ENCODE measurements around the gene CNNM3.
A peak's percentile ranks its signal among the peaks of the same experiment; 100 is the strongest.
"Not testable (repeated sequence)": the region's sequence is repeated elsewhere in the genome, so short reads cannot be mapped to it uniquely, and the experiment has no call there.

Gene CNNM3

DNA sequence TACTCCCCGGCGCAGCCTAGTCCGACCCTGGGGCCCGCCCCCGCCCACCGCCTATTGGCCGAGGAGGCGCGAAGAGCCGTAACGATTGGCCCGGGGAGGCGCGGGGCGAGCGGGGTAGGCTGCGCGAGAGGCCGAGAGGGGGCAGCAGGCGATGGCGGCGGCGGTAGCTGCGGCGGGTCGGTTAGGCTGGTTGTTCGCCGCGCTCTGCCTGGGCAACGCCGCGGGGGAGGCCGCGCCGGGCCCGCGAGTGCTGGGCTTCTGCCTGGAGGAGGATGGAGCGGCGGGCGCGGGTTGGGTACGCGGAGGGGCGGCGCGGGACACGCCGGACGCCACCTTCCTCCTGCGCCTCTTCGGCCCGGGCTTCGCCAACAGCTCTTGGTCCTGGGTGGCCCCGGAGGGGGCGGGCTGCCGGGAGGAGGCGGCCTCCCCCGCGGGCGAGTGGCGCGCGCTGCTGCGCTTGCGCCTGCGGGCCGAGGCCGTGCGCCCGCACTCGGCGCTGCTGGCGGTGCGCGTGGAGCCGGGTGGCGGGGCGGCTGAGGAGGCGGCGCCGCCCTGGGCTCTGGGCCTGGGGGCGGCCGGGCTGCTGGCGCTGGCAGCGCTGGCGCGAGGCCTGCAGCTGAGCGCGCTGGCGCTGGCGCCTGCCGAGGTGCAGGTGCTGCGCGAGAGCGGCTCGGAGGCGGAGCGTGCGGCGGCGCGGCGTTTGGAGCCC lies at the start of gene CNNM3:
TSS of gene CNNM3 (plus strand) at position 142 of the 709 bp plus-strand sequence. CDS start at position 152, 10 bp downstream.
- DNase-seq = peak; percentile 86

DNA sequence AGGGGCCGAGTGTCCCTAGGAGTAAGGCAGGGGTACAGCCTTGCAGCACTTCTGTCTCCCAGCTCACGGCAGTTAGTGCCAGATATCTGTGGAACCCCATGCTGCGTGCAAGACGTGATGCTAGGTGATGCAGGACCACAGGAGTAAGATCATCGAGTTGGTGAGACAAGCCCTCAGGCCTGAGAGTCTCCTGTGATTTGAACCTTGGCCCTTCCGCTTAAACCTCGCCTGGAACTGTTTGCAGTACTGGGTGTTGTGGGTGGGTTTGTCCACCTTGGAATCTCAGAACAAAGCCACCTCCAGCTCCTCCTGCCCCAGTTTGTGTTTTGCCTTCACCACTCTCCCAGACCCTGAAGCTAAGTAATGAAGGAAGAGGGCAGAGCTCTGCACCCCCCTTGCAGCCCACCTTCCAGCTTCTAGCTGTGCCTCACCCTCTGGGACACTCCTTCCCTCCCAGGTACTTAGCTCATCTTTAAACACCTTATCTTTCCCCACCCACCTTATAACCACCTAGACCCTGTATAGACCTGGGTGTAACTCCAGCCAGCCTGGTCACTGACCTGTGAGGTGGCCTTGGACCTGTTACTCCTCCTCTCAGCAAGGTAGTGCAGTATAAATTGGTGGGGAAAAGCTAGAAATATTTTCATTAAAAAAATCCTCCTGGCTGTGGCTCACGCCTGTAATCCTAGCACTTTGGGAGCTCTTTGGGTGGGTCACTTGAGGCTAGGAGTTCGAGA lies 48.8 kb upstream of the CNNM3 start:
- DNase-seq = no peak

DNA sequence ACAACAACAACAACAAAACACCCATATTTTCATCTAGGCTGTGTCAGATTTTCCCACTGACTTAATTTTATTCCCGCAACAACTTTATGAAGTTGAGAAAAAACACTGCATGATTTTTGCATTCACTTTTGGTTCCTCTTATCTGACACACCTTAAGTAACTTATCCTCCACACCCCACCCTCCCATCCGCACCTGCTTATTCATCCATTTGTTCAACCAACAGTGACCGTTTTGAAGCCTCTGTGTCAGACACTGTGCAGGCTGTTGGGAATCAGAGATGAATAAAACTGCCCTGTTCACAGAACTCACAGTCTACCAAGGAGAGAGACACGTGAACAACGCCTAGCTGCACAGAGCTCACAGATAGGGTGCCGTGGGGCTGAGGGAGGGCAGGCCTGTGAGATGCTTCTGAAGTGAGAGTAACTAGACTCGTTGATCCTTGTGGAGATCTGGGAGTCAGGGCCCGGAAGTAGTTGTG lies 47.9 kb upstream of the CNNM3 start:
- DNase-seq = no peak

DNA sequence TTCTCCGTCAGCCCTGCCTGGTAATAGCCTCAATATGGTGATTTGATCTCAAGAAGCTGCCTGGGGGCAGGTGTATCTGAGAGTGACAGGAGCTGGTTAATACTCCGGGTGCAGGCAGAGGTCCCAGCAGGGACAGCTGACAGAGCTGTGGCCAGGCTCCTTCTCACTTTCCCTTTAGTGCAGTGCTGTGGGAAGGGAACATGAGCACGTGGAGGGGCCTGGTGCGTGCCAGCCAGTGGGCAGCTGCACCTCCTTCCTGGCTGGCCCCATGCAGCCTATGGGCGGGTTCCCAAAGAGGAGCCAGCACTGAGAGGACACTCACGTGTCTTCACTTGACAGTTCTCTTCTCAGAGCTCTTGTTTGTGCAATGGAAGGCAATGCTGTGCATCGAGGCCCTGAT lies 46.3 kb upstream of the CNNM3 start:
- no peak for DNase-seq

DNA sequence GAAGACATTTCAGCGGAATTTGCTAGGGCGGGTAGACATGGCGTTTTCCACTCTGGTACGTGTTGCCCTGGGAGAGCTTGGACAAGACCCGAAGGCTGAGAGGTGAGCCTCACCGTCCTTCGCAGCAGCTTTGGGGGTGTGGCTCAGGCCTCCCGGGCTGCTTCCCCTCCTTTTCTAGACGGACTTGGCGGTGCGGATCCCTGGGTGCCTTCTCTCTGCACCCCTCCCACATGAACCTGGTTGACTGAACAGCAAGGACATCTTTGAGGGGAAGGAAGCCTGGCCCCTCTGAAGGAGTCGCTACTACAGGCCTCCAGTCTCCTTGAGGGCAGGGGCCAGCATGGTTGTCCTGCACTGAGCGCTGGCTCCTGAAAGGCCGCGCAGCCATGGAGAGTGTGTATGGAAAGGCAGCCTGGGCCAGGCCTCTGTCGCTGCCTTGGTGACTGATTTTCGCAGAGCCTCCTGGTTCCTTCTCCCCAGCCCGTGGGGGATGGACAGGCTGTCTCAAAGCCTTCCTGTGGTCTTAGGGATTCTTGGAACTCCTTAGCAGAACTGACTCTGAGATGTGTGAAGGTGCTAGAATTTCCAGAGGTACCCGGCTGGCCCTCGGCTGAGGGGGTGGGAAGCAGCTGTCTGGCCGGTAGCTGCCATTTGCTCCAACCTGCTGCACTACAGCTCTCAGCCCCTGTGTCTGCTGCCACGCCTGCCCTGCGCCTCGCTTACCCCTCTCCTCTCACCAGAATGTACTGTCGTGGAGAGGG lies 45.4 kb upstream of the CNNM3 start:
- DNase-seq = no peak

DNA sequence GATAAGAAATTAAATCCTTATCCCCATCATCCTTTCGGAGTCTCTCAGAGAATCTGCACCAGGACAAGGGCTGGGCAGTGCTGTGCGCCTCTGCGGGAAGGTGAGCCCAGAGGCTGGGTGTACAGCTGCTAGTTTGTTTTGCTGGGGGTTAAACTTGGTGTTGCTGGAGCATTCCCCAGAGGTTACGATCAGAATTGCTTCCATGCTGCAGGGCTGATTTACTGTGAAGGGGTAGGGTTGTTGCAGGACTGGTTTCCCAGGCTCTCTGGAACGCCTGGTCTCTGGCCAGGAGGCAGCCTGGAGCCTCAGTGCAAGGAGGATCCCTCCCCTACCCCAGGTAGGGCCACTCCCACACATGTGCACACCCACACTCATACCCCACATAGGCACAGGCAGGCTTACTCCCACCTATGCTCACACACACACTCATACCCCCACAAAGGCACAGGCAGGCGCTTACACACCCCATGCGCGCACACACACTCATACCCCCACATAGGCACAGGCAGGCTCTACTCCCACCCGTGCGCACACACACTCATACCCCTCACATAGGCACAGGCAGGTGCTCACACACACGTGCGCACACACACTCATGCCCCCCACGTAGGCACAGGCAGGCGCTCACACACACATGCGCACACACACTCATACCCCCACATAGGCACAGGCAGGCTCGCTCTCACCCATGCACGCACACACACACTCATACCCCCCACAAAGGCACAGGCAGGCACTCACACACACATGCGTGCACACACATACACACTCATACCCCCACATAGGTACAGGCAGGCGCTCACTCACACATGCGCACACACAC lies 44.1 kb upstream of the CNNM3 start:
- peak; percentile 27 for DNase-seq

DNA sequence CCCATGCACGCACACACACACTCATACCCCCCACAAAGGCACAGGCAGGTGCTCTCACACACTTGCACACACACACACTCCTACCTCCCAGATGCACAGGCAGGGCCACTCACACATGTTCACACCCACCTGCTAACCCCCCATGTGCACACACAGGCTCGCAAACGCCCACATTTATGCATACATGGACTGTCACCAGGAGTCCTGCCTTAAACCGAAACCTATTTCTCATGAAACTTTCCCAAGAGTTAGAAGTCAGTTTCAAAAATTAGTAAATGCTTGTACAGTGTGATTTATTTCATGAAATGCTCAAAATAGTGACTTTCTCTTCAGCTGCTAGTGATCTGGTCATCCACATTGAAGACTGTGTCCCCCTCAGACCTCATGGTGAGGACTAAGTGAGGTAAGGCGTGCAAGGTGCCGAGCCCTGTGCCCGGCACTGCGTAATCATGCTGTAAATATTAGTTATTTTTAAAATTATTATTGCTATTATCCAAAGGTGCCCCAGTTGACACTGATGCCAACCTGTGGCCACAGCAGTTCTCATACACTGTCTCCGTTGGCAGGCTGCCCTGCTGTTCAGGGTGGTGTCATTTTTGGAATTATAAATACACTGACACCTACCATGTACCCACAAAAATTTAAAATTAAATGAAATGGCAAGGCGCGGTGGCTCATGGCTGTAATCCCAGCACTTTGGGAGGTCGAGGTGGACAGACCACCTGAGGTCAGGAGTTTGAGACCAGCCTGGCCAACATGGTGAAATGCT lies 43.0 kb upstream of the CNNM3 start:
- DNase-seq = no peak

DNA sequence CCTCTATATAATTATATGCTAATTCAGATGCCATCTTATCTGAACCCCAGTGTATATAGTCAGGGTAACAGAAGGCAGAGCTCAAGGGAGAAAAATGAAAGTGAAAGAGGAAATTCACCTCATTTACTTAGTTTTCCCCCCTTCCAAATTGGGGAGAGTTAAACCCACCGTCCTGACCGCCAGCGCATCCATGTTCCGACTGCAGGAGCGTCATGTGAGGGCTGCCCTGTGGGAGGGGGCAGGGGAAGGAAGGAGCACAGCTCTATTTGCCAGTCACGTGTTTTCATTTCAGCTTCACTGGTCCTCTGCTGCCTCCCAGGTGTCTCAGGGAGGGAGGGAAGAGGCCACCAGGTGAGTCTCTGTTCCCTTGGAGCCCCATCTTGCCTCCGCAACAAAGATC lies 42.1 kb upstream of the CNNM3 start:
- peak; percentile 44 for DNase-seq

DNA sequence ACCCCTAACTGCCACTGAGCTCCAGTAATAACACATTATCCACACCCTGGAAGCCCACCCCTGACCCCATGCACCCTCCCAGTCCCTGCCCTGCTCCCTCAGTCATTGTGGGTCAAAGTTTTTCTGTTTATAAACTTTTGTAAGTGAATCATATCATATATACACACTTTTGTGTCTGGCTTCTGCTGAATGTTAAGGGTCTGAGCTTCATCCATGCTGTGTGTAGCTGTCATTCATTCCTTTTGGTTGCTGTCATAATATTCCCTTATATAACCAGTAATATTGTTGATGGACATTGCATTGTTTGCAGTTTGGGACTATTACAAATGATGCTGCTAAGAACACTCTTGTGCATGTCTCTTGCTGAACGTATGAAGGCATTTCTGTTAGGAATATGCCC lies 40.9 kb upstream of the CNNM3 start:
- DNase-seq = no peak

DNA sequence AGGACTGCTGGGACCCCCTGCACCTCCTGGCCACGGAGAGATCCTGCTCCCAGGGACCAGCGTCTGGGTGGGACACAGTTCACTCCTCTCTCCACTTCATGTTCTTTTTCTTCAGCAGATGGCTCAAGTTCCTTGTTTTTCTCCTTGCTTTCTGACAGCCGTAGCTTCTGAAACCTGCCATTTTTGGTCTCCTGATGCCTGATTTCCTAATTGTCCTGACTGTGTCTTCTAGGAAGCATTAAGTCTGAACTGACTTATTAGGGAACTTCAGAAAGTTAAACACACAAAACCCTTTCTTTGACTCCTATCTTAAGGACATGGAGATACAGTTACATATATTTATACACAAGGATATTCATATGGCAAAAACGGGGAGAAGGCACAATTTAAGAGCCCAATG lies 32.7 kb upstream of the CNNM3 start:
- no peak for DNase-seq

DNA sequence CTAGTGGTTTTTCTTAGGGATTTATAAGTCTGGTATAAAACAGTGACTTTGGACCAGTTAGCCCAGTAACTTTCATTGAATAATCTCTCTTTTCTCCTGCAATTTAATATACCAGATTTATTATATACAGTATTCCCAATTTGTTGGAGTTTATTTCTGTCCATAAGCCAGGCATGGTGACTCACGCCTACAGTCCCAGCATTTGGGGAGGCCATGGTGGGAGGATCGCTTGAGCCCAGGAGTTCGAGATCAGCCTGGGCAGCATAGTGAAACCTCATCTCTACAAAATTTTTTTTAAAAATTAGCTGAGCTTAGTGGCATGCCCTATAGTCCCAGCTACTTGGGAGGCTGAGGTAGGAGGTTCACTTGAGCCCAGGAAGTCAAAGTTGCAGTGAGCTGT lies 28.7 kb upstream of the CNNM3 start:
- DNase-seq = no peak

DNA sequence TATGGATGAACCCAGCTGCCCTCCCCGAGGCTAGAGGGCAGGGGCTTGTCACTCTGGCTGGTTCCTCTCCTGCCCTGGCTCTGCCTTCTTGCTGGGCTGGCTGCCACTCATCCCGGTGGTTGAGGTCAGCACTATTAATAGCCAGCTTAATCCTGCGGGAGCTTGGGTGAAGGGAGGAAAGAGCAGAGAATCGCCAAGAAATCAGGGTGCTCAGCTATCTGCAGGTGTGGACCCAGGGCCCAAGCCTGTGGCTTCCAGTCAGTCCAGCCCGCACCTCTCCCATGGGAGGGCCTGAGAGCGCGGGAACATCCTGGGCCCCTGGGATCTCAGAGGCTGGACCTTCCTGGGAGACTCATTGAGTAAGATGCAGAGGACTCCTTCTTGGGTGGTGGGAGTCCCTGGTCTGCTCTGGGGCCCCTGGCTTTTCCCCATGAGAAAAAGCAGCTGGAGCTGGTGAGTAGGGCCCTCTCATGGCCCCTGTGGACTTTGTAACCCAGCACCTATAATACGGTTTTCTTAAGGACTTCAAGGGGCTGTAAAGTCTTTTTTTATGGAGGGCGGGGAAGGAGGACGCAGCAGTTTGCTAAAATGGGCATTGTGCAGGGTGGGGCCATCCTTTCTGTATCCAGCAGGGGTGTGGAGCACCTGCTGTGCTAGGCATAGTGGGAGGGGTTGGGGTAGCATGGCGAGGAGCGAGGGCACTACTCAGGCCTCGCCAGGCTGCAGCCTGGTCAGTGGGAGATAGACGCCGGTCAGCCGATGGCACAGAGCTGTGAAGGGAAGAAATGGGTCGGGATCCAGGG lies 27.4 kb upstream of the CNNM3 start:
- no peak for DNase-seq

DNA sequence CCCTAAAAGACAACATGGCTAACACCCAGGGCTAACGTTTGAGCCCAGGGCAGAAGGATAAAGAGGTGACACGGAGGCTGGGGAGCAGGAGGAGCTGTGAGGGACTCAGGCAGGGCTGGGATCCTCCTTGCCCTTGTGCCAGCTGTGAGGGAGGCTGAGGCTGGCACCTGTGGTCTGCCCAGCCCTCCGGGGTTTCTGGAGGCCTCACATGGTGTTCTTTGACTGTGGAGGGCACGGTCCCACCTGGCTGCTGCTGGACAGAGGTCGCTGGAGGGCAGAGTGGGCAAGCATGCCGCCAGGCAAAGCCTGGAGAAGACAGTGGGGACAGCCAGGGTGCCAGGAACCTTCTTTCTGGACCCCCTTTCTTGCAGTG lies 26.8 kb upstream of the CNNM3 start:
- DNase-seq = no peak

DNA sequence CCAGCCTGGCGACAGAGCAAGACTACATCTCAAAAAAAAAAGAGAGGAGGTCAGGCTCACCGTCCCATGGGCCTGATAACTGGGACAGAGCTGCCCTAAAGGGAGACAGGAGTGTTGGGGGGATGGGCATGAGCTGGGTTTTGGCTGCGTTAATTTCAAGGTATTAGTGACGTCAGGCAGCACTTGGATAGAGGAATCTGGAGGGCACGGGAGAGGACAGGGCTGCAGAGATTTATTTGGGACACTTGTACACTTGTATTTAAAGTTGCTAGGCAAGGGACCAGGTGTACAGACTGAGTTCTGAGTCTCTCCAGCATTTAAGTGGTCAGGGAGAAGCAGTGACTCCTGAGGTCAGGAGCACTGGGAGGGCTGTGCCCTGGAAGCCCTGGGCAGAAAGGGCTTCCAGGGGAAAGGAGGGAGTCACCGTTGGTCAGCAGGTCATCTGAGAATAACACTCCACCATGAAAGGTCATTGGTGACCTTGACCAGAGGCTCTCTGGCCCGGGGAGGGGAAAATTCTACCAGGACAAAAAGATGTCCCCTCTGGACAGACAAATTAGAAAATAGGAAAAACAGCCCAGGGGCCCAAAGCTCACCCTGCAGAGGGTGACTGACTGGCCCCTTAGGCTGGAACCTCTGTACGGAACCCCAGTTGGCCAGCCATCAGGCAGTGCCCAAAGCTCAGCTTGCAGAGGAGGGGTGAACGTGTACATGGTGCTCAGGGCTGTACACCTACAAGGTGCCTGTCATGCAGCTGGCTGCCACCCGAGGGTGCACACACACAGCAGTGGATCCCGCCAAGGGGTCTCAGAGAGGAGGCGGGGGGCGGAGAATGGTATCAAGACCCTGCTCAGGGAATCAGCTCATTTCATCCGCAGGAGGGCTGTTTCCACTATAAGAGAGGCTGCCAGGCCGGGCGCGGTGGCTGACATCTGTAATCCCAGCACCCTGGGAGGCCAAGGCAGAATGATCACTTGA lies 23.0 kb upstream of the CNNM3 start:
- no peak for DNase-seq

DNA sequence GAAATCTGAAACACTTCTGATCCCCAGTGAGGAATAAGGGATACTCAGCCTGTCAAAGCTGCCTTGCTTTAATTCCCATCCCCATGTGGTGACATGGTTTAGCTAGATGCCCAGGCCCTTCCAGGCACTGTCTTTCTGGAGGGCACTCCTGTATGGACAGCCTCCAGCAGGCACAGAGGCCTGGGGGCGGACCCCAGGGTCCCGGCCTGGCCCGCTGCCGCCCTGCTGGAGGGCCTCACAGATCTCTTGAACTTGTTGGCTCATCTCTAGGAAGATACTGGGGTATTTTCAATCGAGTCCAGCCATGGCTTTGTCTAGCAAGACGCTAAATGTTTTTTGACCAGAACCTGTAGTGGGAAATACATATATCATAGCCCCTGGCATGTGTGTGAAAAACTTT lies 21.0 kb upstream of the CNNM3 start:
- DNase-seq = no peak

DNA sequence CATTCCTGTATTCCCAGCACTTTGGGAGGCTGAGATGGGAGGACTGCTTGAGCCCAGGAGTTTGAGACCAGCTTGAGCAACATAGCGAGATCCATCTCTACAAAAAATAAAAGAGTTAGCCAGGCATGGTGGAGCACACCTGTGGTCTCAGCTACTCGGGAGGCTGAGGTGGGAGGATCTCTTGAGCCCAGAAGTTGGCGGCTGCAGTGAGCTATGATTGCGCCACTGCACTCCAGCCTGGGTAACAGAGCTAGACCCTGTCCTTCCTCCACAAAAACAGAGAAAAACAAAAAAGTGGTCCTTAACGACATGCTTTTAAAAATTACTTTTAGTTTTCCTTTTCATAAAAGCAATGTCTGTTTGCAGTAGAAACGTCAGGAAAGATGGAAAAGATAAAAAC lies 19.6 kb upstream of the CNNM3 start:
- DNase-seq = not testable (repeated sequence)

DNA sequence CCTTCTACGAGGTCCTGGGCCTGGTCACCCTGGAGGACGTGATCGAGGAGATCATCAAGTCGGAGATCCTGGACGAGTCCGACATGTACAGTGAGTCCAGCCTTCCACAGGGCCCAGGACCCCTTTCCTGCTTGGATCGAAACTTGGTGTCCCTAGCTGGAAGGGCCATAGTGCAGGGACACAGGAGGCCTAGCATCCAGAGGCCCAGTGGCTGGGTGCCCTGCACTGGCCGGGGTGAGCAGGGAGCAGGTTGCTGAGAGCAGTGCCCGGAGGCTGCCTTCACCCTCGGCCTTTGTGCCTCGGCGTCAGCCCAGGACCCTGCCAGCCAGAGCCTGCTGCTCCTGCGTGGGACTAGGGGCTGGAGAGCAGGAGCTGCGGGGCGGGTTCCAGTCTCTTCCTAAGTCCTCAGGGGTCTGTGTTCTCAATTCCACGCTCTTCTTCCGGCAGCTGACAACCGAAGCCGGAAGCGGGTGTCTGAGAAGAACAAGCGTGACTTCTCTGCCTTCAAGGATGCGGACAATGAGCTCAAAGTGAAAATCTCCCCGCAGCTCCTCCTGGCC lies 18.9 kb upstream of the CNNM3 start:
- no peak for DNase-seq

DNA sequence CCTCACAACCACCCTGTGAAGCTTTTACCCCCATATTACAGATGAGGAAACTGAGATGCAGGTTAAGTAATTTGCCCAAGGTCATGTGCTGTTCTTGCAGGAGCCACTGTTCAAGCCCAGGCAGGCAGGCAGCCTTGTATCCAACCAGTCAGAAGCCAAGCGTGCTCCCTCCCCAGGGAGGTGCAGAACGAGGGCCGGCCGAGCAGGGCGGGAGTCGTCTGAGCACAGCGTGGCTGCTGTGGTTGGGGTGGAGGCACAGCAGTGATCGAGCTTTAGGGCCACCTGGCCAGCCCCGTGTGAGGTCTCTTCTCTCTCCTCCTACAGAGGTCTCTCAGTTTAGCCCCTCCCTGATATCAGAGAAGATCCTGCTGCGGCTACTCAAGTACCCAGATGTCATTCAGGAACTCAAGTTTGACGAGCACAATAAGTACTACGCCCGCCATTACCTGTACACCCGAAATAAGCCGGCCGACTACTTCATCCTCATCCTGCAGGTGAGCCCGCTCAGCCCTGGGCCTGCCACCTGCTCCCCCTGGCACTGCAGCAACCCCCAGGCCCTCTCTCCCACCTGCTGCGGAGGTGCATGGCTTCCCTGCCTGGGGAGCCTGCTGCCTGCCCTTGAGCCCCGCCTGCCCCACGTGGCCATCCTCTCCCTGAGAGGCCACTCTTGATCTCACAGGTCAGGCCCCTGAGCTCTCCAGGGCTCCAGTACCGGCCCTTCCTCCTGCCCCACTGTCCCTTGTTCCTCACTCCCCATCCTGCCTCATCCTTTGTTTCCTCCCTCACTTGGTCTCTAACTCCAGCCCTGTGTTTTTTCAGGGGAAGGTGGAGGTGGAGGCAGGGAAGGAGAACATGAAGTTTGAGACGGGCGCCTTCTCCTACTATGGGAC lies 17.1 kb upstream of the CNNM3 start:
- no peak for DNase-seq

DNA sequence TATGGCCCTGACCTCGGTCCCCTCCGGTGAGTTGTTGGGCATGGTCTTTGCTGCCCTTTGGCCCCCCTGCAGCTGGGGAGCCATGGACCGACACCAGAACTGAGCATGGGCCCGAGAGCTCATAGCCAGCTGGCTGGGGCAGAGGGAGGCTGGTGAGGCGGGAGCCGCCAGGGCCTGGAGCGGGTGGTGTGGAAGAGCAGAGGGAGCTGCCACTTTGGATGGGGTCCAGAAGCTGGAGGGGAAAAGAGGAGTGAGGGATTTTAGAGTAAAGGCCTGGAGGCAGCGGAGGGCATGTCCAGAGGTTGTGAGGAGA lies 16.5 kb upstream of the CNNM3 start:
- no peak for DNase-seq
